Stomach (tissue), 4 donors: ENCODE results near the gene ADCY9.

ENCODE experiments used
- CTCF ChIP-seq, 7 experiments: fragments of 450-650 bp in 4 of 7; fragments of 200-600 bp in 3 of 7; sonication (generic) in 3 of 7; IDR thresholded peaks; one replicate each; pipeline ENCODE4 v1.5.1; 2016 to 2019; ENCODE audit warnings: antibody characterized with exemption in 7 of 7, control low read depth in 2 of 7, mild to moderate bottlenecking in 1 of 7
- EP300 ChIP-seq: sonication (generic); formaldehyde crosslinking; IDR thresholded peaks from one replicate; pipeline ENCODE4 v1.6.1; 2017; ENCODE audit warnings: antibody characterized with exemption
- POLR2A ChIP-seq, 4 donors: fragments of 450-650 bp; IDR thresholded peaks; one replicate each; pipeline ENCODE4 v1.6.1; 2016; ENCODE audit warnings: antibody characterized with exemption in 4 of 4, control low read depth in 2 of 4, mild to moderate bottlenecking in 1 of 4, moderate library complexity in 1 of 4
- POLR2AphosphoS5 ChIP-seq, 3 donors: sonication (generic); formaldehyde crosslinking; IDR thresholded peaks; one replicate each; pipeline ENCODE4 v1.6.1; 2016; ENCODE audit warnings: antibody characterized with exemption in 3 of 3

- TF ChIP-seq CTCF (IDR thresholded peaks at IDR 0.05) (no peak), POLR2AphosphoS5 (IDR thresholded peaks at IDR 0.05) (no peak), EP300 (no peak), POLR2A (IDR thresholded peaks at IDR 0.05) (no peak)
Observed at GRCh38 chr16:4087099-4087885, 28.9 kb downstream of the ADCY9 start.
